Loucy (cell line): ENCODE data around the gene IL17A.

Source experiments
- EZH2phosphoT487 ChIP-seq: fragments of 200-600 bp; IDR thresholded peaks from 2 replicates; pipeline ENCODE4 v1.6.1; 2018; ENCODE audit warnings: antibody characterized with exemption, mild to moderate bottlenecking, moderate library complexity, borderline replicate concordance
- TF ChIP-seq, protein P1 (sequence below): fragments of 200-600 bp; sonication (generic); conservative IDR thresholded peaks from 2 replicates; pipeline ENCODE4 v1.5.1; 2014; ENCODE audit warnings: mild to moderate bottlenecking, antibody characterized with exemption, low read length

DNA sequence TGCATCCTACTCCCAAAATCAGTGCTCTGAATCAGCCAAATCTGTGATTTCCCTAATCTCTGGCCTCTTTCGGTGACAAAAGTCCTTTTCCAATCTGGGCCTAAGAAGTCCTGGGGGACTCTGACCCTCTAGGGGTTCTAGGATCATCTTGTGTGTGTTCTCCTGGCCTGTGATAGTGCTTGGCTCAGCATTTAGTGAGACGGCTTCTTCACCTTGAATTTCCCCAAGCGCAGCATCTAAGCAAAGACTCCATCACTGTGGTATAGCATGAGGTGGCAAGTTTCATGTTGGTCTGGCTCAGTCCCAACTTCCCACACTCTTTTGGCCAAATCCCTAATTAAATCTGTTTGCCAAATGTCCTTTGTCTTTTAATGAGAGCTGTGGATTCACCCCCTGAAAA lies 12.1 kb upstream of the IL17A start:
- no peak for TF ChIP-seq EZH2phosphoT487
- TF ChIP-seq, protein P1, sequence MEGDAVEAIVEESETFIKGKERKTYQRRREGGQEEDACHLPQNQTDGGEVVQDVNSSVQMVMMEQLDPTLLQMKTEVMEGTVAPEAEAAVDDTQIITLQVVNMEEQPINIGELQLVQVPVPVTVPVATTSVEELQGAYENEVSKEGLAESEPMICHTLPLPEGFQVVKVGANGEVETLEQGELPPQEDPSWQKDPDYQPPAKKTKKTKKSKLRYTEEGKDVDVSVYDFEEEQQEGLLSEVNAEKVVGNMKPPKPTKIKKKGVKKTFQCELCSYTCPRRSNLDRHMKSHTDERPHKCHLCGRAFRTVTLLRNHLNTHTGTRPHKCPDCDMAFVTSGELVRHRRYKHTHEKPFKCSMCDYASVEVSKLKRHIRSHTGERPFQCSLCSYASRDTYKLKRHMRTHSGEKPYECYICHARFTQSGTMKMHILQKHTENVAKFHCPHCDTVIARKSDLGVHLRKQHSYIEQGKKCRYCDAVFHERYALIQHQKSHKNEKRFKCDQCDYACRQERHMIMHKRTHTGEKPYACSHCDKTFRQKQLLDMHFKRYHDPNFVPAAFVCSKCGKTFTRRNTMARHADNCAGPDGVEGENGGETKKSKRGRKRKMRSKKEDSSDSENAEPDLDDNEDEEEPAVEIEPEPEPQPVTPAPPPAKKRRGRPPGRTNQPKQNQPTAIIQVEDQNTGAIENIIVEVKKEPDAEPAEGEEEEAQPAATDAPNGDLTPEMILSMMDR, result no peak
